OCI-LY7 (cell line): ENCODE results near the gene NAA40. TPM values are rescaled to one million over a fixed set of nuclear protein-coding genes. Genes with fewer than 3 reads are reported as not detected.

ENCODE experiments used
- BruUV-seq: library from RNA; stranded (reverse); fragments of 400-500 nt; replicated peaks from 2 replicates; lab custom pipeline; 2021; lab: Mats Ljungman, UMichigan
- CTCF ChIA-PET: fragments of 300-600 bp; sonication (Branson Sonifier 250); formaldehyde crosslinking; loops from one replicate; lab custom pipeline; 2022; ENCODE audit warnings: antibody characterized with exemption; ENCODE audit not compliant: unreplicated experiment; lab: Charles Lee
- POLR2A ChIA-PET: fragments of 300-600 bp; sonication (Branson Sonifier 250); formaldehyde crosslinking; loops from one replicate; lab custom pipeline; 2022; ENCODE audit warnings: antibody characterized with exemption; lab: Charles Lee
- DNase-seq: peaks from one replicate; pipeline ENCODE4 v3.0.0-alpha.2; 2015; ENCODE audit warnings: low spot score
- H2AFZ ChIP-seq: fragments of 200-600 bp; sonication (generic), shearing (Covaris generic); 2 replicates; pipeline ENCODE4 v1.6.1; 2014; ENCODE audit warnings: mild to moderate bottlenecking, antibody characterized with exemption, low read length, moderate library complexity
- H3K27ac ChIP-seq: fragments of 200-600 bp; sonication (generic); 2 replicates; pipeline ENCODE4 v1.5.1; 2014; ENCODE audit warnings: mixed run types, low read depth, mild to moderate bottlenecking, moderate library complexity, low read length, inconsistent platforms; ENCODE audit not compliant: poor library complexity, severe bottlenecking
- H3K36me3 ChIP-seq: fragments of 200-600 bp; sonication (generic); 2 replicates; pipeline ENCODE4 v1.6.1; 2014; ENCODE audit warnings: mild to moderate bottlenecking, antibody characterized with exemption, low read length, moderate library complexity, mixed read lengths; ENCODE audit not compliant: insufficient read depth
- H3K4me1 ChIP-seq: fragments of 200-600 bp; sonication (generic); 2 replicates; pipeline ENCODE4 v1.5.1; 2014; ENCODE audit warnings: mild to moderate bottlenecking, low read length; ENCODE audit not compliant: insufficient read depth, poor library complexity, severe bottlenecking
- H3K4me2 ChIP-seq: fragments of 200-600 bp; sonication (generic); 2 replicates; pipeline ENCODE4 v1.6.1; 2014; ENCODE audit warnings: mild to moderate bottlenecking, low read length
- H3K4me3 ChIP-seq: fragments of 200-600 bp; sonication (generic); 2 replicates; pipeline ENCODE4 v1.5.1; 2014; ENCODE audit warnings: mild to moderate bottlenecking, low read depth, low read length; ENCODE audit not compliant: poor library complexity, severe bottlenecking
- H3K79me2 ChIP-seq: fragments of 200-600 bp; sonication (generic); 2 replicates; pipeline ENCODE4 v1.6.1; 2016; ENCODE audit warnings: low read depth, mild to moderate bottlenecking, low read length, moderate library complexity, mixed read lengths; ENCODE audit not compliant: insufficient read depth
- H3K9me2 ChIP-seq: fragments of 200-600 bp; sonication (generic); 2 replicates; pipeline ENCODE4 v1.6.1; 2016; ENCODE audit warnings: mild to moderate bottlenecking, low read length, mixed read lengths; ENCODE audit not compliant: insufficient read depth
- H3K9me3 ChIP-seq: fragments of 200-600 bp; sonication (generic); 2 replicates; pipeline ENCODE4 v1.6.1; 2014; ENCODE audit warnings: mild to moderate bottlenecking, mixed run types, low read length, mixed read lengths
- H4K20me1 ChIP-seq: fragments of 200-600 bp; sonication (generic); 2 replicates; pipeline ENCODE4 v1.6.1; 2014; ENCODE audit warnings: mild to moderate bottlenecking, antibody characterized with exemption, low read length, moderate library complexity, mixed read lengths; ENCODE audit not compliant: insufficient read depth
- EZH2phosphoT487 ChIP-seq: fragments of 200-600 bp; sonication (generic); IDR thresholded peaks from 2 replicates; pipeline ENCODE4 v1.6.1; 2018; ENCODE audit warnings: low read depth, borderline replicate concordance, mild to moderate bottlenecking, mixed run types, antibody characterized with exemption, low read length, moderate library complexity, mixed read lengths
- intact Hi-C: fragments of 100-400 bp; cut with micrococcal nuclease; formaldehyde crosslinking; loops from one replicate; pipeline ENCODE4 v1.10.0; 2022; ENCODE audit not compliant: unreplicated experiment
- total RNA-seq, 2 experiments: library from RNA; depleted of rRNA in 1 of 2; stranded (reverse); fragments of >200 nt in 1 of 2; shearing (Covaris generic) in 1 of 2; gene quantifications; 2 replicates each; pipeline ENCODE4 v1.2.3, GENCODE V29; 2014 to 2022
- TF ChIP-seq, protein P1 (sequence below): fragments of 200-600 bp; sonication (generic); conservative IDR thresholded peaks from 2 replicates; pipeline ENCODE4 v1.5.1; 2014; ENCODE audit warnings: mild to moderate bottlenecking, antibody characterized with exemption, low read length, moderate library complexity, mixed read lengths

Gene NAA40
- total RNA-seq, 2 experiments from 2014 or later: 24.5 to 45.5 TPM

DNA sequence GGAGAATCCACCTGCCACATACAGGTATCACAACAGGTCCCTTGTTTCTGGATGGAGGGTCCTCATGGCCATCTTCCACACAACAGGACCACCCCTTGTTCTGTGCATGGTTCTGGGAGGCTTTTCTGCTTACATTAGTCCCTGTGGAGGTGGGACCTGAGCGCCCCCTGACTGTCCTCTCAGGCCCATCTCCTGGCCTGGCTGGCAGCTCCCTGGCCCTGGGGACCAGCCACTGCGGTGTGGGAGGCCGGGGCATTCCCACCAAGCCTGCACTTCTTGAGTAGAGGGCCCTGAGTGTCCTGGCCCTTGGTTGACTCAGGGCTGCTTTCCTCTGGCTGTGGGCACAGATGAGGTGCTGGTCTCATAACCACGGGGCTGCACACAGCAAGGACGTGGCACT, 40.6 kb downstream of the NAA40 start:
- no TSS peak for BruUV-seq
- POLR2A ChIA-PET: no interaction called here
- H3K9me3 ChIP-seq: no peaks in the 10 kb centered on the region
- peaks cover 7% of the 10 kb centered on the region; the same call in 1 of the 2 replicates for H4K20me1 ChIP-seq
- no peak overlapping the region for H3K4me2 ChIP-seq
- no peak overlapping the region for H3K4me3 ChIP-seq
- no peak overlapping the region for H2AFZ ChIP-seq
- intact Hi-C loops: loop anchor here (10.0 kb wide), 1 partner anchor 325 kb away; the partner anchor contains the start of genes CATSPERZ and ESRRA
- H3K9me2 ChIP-seq: no peaks in the 10 kb centered on the region
- H3K36me3 ChIP-seq: peaks cover 27% of the 10 kb centered on the region
- peaks cover 31% of the 10 kb centered on the region for H3K4me1 ChIP-seq
- CTCF ChIA-PET: no interaction called here
- DNase-seq: no peak
- no peak for TF ChIP-seq EZH2phosphoT487
- TF ChIP-seq, protein P1, sequence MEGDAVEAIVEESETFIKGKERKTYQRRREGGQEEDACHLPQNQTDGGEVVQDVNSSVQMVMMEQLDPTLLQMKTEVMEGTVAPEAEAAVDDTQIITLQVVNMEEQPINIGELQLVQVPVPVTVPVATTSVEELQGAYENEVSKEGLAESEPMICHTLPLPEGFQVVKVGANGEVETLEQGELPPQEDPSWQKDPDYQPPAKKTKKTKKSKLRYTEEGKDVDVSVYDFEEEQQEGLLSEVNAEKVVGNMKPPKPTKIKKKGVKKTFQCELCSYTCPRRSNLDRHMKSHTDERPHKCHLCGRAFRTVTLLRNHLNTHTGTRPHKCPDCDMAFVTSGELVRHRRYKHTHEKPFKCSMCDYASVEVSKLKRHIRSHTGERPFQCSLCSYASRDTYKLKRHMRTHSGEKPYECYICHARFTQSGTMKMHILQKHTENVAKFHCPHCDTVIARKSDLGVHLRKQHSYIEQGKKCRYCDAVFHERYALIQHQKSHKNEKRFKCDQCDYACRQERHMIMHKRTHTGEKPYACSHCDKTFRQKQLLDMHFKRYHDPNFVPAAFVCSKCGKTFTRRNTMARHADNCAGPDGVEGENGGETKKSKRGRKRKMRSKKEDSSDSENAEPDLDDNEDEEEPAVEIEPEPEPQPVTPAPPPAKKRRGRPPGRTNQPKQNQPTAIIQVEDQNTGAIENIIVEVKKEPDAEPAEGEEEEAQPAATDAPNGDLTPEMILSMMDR: no peak
- no peak overlapping the region for H3K27ac ChIP-seq
- H3K79me2 ChIP-seq: peaks cover 33% of the 10 kb centered on the region

DNA sequence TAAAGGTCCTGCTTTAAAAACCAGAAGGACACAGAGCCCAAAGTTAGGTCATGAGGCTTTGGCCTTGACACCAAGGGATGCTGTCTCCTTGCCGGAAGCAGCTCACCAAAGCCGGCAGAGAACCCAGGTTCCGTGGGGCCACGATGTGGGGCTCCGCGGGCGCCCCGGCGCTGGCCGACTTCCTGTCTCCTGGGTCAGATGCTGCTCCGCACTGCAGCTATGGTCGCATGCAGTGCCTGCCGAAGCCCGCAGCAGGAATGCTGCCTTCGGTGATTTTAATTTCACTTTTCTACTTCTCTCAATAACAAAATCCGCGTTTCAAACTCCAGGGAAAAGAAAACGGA, 47.0 kb downstream of the NAA40 start:
- intact Hi-C loops: no loop called here
- Histone ChIP-seq H3K4me3 (peak overlapping the region; percentile 91), H4K20me1 (peaks cover 5% of the 10 kb centered on the region; the same call in 1 of the 2 replicates), H3K4me2 (peak overlapping the region; percentile 88), H3K79me2 (peaks cover 17% of the 10 kb centered on the region; the same call in 1 of the 2 replicates), H3K36me3 (peaks cover 23% of the 10 kb centered on the region), H3K9me3 (no peaks in the 10 kb centered on the region), H2AFZ (peak overlapping the region; percentile 67), H3K4me1 (peaks cover 39% of the 10 kb centered on the region), H3K27ac (peak overlapping the region; percentile 72), H3K9me2 (no peaks in the 10 kb centered on the region)
- ChIA-PET POLR2A (interaction anchor here (0.8 to 1.4 kb wide), 2 partner anchors 33 to 147 kb away, joined by 3 to 4 read pairs; partner anchors contain the start of gene MARK2), CTCF (no interaction called here)
- TF ChIP-seq EZH2phosphoT487: no peak
- TF ChIP-seq, protein P1: no peak
- DNase-seq: peak; percentile 68
- TSS peak; percentile 86 for BruUV-seq

DNA sequence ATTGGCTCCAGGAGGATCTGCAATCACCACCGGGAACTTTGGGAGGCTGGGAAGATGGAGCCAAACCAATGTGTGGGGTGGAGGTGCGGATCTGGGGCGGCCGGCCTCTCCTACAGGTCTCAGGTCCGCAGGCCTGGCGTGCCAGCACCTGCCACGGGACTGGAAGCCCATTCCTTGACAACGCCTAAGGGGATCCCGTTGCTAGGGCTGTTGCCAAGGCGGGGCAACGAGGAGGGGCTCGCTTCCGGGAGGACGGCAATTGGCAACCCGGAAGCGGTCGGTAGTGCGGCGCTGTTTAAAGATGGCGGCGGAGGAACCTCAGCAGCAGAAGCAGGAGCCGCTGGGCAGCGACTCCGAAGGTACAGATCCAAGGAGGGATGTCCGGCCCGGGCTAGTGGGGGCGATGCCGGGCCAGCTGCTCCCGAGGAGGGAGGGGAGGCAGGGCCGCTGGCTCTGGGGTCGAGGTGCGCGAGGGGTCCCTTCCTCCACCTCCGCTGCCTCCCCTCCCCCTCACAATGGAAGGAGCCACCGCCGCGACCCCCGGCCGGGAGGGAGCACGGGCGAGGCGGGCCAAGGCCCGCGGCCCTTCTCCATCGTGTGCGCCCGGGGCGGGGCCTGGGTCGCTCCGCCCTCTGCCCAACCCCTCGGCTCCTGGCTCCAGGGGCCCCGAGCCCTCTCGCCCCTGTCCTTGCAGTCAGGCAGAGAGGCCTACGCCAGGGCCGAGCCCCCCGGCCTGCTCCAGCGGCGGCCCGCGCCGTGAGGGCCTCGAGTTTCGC, 47.5 kb downstream of the NAA40 start, which contains the start of gene OTUB1:
Gene OTUB1, plus strand, starts transcription at position 283 of the 776 bp plus-strand sequence. Its CDS starts 19 bp downstream, at position 302.
- no peak for TF ChIP-seq EZH2phosphoT487
- TF ChIP-seq, protein P1: no peak
- Histone ChIP-seq H3K79me2 (peaks cover 17% of the 10 kb centered on the region; the same call in 1 of the 2 replicates), H3K36me3 (peaks cover 28% of the 10 kb centered on the region), H3K9me3 (no peaks in the 10 kb centered on the region), H3K9me2 (no peaks in the 10 kb centered on the region), H2AFZ (peak within 1 kb of the TSS; percentile 67), H3K4me2 (peak within 1 kb of the TSS; percentile 88), H3K4me1 (peaks cover 39% of the 10 kb centered on the region), H4K20me1 (peaks cover 5% of the 10 kb centered on the region; the same call in 1 of the 2 replicates), H3K4me3 (peak within 1 kb of the TSS; percentile 91), H3K27ac (peak within 1 kb of the TSS; percentile 72)
- DNase-seq: peak; percentile 88
- POLR2A ChIA-PET: interaction anchor here (1.4 kb wide), 1 partner anchor 34 kb away, joined by 4 read pairs; no protein-coding TSS in a partner anchor
- no TSS peak for BruUV-seq
- CTCF ChIA-PET: no interaction called here
- intact Hi-C loops: no loop called here
